Activated CD4-positive, alpha-beta T cell treated with anti-CD3 and anti-CD28 coated beads for 1 hour (primary cell): ENCODE results near the gene TNNI3K.

Experiments
- DNase-seq: peaks from one replicate; pipeline ENCODE4 v3.0.0-alpha.2; 2020

TNNI3K gene

GRCh38 chr1:74583397-74583796 is 348.2 kb downstream of the TNNI3K start:
- no peak for DNase-seq

- no peak for DNase-seq
Measured at GRCh38 chr1:74584185-74584584, 349.0 kb downstream of the TNNI3K start.

GRCh38 chr1:74586253-74586897 is 351.2 kb downstream of the TNNI3K start:
- no peak for DNase-seq

- DNase-seq = no peak
Measured at GRCh38 chr1:74587888-74588287, 352.7 kb downstream of the TNNI3K start.

- DNase-seq = no peak
Measured at GRCh38 chr1:74590288-74590687, 355.1 kb downstream of the TNNI3K start.

- DNase-seq = no peak
Measured at GRCh38 chr1:74591949-74592348, 356.8 kb downstream of the TNNI3K start.

GRCh38 chr1:74592580-74593355 is 357.6 kb downstream of the TNNI3K start:
- no peak for DNase-seq
